ENCODE measurements around the gene RPS14. TPM values are rescaled to one million over a fixed set of nuclear protein-coding genes. Genes with fewer than 3 reads are reported as not detected.
A peak's percentile ranks its signal among the peaks of the same experiment; 100 is the strongest.

The RPS14 gene
- total and polyA plus RNA-seq, 2 of the 4 experiments (the other 2 are of a cell fraction): 6,296 to 7,310 TPM

DNA sequence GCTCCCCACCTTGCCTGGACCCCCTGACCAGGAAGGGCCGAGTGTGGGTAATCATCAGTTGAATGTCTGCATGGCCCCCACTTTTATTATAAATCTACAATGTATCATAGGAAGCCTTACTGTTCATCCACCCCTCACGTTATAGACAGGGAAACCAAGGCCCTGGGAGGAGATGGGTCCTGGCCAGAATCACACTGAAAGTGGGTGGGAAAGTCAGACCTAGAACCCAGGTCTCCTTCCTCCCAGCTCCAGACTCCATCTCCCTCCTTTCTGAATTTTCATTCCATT, 53.9 kb downstream of the RPS14 start:
- Histone ChIP-seq H3K18ac (ENCODE audit: low read depth, low read length) (no peak overlapping the region), H3K14ac (replicated peaks; ENCODE audit: low read depth, low read length) (no peak overlapping the region), H4K20me1 (ENCODE audit: insufficient read depth, low read length) (peaks cover 7% of the 10 kb centered on the region; the same call in 1 of the 2 replicates), H4K91ac (ENCODE audit: insufficient read depth, low read depth, low read length) (no peak overlapping the region), H3K4me1 (ENCODE audit: control insufficient read depth, insufficient read depth, low read length) (peaks cover 19% of the 10 kb centered on the region), H3K4ac (ENCODE audit: low read depth, low read length) (no peak overlapping the region), H3K23ac (ENCODE audit: low read depth, low read length) (no peak overlapping the region), H3K9ac (ENCODE audit: low read depth, low read length) (no peak overlapping the region), H4K5ac (ENCODE audit: low read depth, low read length) (no peak overlapping the region), H3K9me1 (ENCODE audit: insufficient read depth, low read length) (peaks cover 32% of the 10 kb centered on the region), H4K8ac (ENCODE audit: low read depth in 2 of 2, low read length in 2 of 2) (no peak overlapping the region), H3K27ac (ENCODE audit: insufficient read depth, low read length) (no peak overlapping the region), H2AK9ac (replicated peaks; ENCODE audit: low read depth, low read length, poor library complexity) (peak overlapping the region; percentile 35), H2BK15ac (ENCODE audit: low read depth, low read length) (no peak overlapping the region), H3K79me1 (ENCODE audit: low read depth in 1 of 2, low read length in 2 of 2) (peaks cover 0 to 14% of the 10 kb centered on the region in 2 experiments; a peak in 1 of 4 replicates), H3K9me3 (ENCODE audit: control insufficient read depth, insufficient read depth, low read length) (no peaks in the 10 kb centered on the region), H2AFZ (replicated peaks; ENCODE audit: low read length, poor library complexity) (no peak overlapping the region), H3K36me3 (ENCODE audit: control insufficient read depth, insufficient read depth, low read length) (peaks cover 55% of the 10 kb centered on the region), H2BK5ac (ENCODE audit: low read depth, low read length, poor library complexity, severe bottlenecking) (no peak overlapping the region), H2BK120ac (ENCODE audit: low read depth, low read length) (no peak overlapping the region), H2AK5ac (ENCODE audit: low read depth, low read length) (0 out of 2 replicates have a peak overlapping the region, but pooled peaks have one; percentile 23), H3K4me2 (ENCODE audit: low read depth, low read length) (no peak overlapping the region), H3K4me3 (ENCODE audit: insufficient read depth, low read depth, low read length) (no peak overlapping the region), H2BK20ac (ENCODE audit: low read depth, low read length) (no peak overlapping the region), H3K56ac (ENCODE audit: extremely low read depth, insufficient read depth, low read length) (no peak overlapping the region), H3K27me3 (ENCODE audit: control insufficient read depth, insufficient read depth, low read length) (no peaks in the 10 kb centered on the region)
- DNase-seq: no peak
- dilution Hi-C loops (cut with HindIII; ENCODE audit: low sequenced_read_pairs, unreplicated experiment) (no loop called here), intact Hi-C loops (cut with micrococcal nuclease) (loop anchor here (5.0 kb wide), 1 partner anchor 37 kb away; no protein-coding TSS in a partner anchor), in situ Hi-C loops (cut with MboI; ENCODE audit: low sequenced_read_pairs) (no loop called here)
- no TSS peak for BruUV-seq (replicated peaks)
- WGBS, 2 experiments (ENCODE audit: extremely low coverage in 2 of 2, insufficient read length in 1 of 2): no CpG with 5 or more reads among the region's 2 CpGs
- ChIA-PET CTCF (no interaction called here), POLR2A (ENCODE audit: unreplicated experiment) (no interaction called here)
- no peak for TF ChIP-seq CEBPB (IDR thresholded peaks at IDR 0.05; ENCODE audit: low read depth, low read length)
- no peak for TF ChIP-seq BHLHE40 (IDR thresholded peaks at IDR 0.05; ENCODE audit: low read depth, low read length)
- no peak for TF ChIP-seq SMC3 (IDR thresholded peaks at IDR 0.05; ENCODE audit: low read depth, low read length)
- TF ChIP-seq RFX5 (IDR thresholded peaks at IDR 0.05; ENCODE audit: low read depth, low read length): no peak
- no peak for TF ChIP-seq MXI1 (IDR thresholded peaks at IDR 0.05; ENCODE audit: borderline replicate concordance, low read depth, low read length)
- TF ChIP-seq POLR2A (IDR thresholded peaks at IDR 0.05; ENCODE audit: low read depth, low read length): no peak
- TF ChIP-seq, protein P1, sequence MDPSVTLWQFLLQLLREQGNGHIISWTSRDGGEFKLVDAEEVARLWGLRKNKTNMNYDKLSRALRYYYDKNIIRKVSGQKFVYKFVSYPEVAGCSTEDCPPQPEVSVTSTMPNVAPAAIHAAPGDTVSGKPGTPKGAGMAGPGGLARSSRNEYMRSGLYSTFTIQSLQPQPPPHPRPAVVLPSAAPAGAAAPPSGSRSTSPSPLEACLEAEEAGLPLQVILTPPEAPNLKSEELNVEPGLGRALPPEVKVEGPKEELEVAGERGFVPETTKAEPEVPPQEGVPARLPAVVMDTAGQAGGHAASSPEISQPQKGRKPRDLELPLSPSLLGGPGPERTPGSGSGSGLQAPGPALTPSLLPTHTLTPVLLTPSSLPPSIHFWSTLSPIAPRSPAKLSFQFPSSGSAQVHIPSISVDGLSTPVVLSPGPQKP (IDR thresholded peaks at IDR 0.05; ENCODE audit: borderline replicate concordance, low read depth, low read length): no peak
- TF ChIP-seq CHD1 (IDR thresholded peaks at IDR 0.05; ENCODE audit: low read depth, low read length): no peak
- TF ChIP-seq, protein P2, sequence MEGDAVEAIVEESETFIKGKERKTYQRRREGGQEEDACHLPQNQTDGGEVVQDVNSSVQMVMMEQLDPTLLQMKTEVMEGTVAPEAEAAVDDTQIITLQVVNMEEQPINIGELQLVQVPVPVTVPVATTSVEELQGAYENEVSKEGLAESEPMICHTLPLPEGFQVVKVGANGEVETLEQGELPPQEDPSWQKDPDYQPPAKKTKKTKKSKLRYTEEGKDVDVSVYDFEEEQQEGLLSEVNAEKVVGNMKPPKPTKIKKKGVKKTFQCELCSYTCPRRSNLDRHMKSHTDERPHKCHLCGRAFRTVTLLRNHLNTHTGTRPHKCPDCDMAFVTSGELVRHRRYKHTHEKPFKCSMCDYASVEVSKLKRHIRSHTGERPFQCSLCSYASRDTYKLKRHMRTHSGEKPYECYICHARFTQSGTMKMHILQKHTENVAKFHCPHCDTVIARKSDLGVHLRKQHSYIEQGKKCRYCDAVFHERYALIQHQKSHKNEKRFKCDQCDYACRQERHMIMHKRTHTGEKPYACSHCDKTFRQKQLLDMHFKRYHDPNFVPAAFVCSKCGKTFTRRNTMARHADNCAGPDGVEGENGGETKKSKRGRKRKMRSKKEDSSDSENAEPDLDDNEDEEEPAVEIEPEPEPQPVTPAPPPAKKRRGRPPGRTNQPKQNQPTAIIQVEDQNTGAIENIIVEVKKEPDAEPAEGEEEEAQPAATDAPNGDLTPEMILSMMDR (conservative IDR thresholded peaks at IDR 0.05; ENCODE audit: low read depth, low read length): no peak
- no peak for ATAC-seq (ENCODE audit: low read depth)
